RWPE1 (cell line): Measurements from ENCODE around the gene SLC5A11.
"Not testable (repeated sequence)": the region's sequence is repeated elsewhere in the genome, so short reads cannot be mapped to it uniquely, and the experiment has no call there.

Source experiments
- CTCF ChIA-PET: fragments of 350-600 bp; sonication (Branson Sonifier 250); formaldehyde crosslinking; extraction: SDS; loops from one replicate; lab custom pipeline; 2021; lab: Yijun Ruan, JAX
- POLR2A ChIA-PET: fragments of 400-600 bp; formaldehyde crosslinking; extraction: SDS; loops from one replicate; lab custom pipeline; 2020; ENCODE audit warnings: antibody characterized with exemption; ENCODE audit not compliant: low non-redundant PET; lab: Yijun Ruan, JAX
- DNase-seq: peaks from one replicate; pipeline ENCODE4 v3.0.0; 2012; ENCODE audit warnings: low spot score
- H3K27ac ChIP-seq: fragments of 450-650 bp; 2 replicates; pipeline ENCODE4 v1.5.1; 2017
- CTCF ChIP-seq: fragments of 450-650 bp; conservative IDR thresholded peaks from 2 replicates; pipeline ENCODE4 v1.5.1; 2017; ENCODE audit warnings: low read depth, mild to moderate bottlenecking

SLC5A11 gene

GRCh38 chr16:24879684-24880083 is 33.9 kb downstream of the SLC5A11 start:
- no peak for TF ChIP-seq CTCF
- ChIA-PET POLR2A (no interaction called here), CTCF (no interaction called here)
- H3K27ac ChIP-seq: no peak overlapping the region
- DNase-seq: no peak

GRCh38 chr16:24883714-24884151 is 38.0 kb downstream of the SLC5A11 start:
- CTCF ChIA-PET: no interaction called here
- POLR2A ChIA-PET: no interaction called here
- no peak for TF ChIP-seq CTCF
- H3K27ac ChIP-seq: no peak overlapping the region
- DNase-seq: no peak

DNA sequence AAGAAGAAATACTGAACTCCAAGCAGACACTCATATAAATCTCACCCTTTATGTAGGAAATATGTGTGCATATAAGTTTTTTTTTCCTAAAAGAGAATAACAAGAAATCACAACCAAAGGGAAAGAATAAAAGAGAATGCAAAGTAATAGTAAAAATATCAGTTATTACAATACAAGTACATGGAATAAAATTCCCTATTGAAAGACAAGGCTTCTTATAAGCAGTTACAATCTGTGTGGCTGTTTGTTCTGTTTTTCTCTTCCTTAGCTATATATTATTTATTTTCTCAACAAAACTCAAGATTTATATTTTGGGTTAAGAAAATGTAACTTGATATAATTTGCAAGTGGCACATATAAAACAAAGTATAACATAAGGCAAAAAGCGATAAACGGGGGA is 41.7 kb downstream of the SLC5A11 start:
- no peak for DNase-seq
- CTCF ChIA-PET: no interaction called here
- POLR2A ChIA-PET: no interaction called here
- no peak overlapping the region for H3K27ac ChIP-seq
- TF ChIP-seq CTCF: no peak

GRCh38 chr16:24890746-24891145 is 45.0 kb downstream of the SLC5A11 start:
- H3K27ac ChIP-seq: no peak overlapping the region
- no peak for TF ChIP-seq CTCF
- POLR2A ChIA-PET: no interaction called here
- no peak for DNase-seq
- CTCF ChIA-PET: interaction anchor here (0.6 kb wide), 1 partner anchor 68 kb away, joined by 5 read pairs; no protein-coding TSS in a partner anchor

DNA sequence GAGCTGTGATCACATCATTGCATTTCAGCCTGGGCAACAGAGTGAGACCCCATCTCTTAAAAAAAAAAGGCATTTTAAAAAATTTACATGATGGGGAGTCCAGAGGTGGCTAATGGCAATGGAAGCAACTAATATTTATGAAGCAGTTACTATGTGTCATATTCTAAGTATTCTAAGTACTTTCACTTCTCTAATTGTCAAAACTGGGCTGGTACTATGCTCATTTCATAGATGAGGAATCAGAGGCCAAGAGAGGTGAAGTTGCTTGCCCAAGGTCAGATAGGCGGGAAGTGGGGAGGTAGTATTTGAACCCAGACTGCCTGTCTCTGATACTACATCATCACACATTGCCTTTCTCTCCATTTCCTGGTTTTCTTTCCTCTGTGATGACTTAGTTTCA is 50.7 kb downstream of the SLC5A11 start:
- ChIA-PET CTCF (no interaction called here), POLR2A (no interaction called here)
- TF ChIP-seq CTCF: no peak
- H3K27ac ChIP-seq: no peak overlapping the region
- no peak for DNase-seq

- POLR2A ChIA-PET: not testable (repeated sequence)
These were observed 51.8 kb downstream of the SLC5A11 start for GRCh38 chr16:24897522-24897921.

GRCh38 chr16:24900230-24900629 is 54.5 kb downstream of the SLC5A11 start:
- TF ChIP-seq CTCF: no peak
- DNase-seq: no peak
- POLR2A ChIA-PET: no interaction called here
- H3K27ac ChIP-seq: no peak overlapping the region
- CTCF ChIA-PET: no interaction called here

More at GRCh38 chr16:24897522-24897921, 51.8 kb downstream of the SLC5A11 start:
- DNase-seq, H3K27ac ChIP-seq, CTCF ChIA-PET: not testable (repeated sequence)
